ENCODE measurements around the gene STAP2.

DNA sequence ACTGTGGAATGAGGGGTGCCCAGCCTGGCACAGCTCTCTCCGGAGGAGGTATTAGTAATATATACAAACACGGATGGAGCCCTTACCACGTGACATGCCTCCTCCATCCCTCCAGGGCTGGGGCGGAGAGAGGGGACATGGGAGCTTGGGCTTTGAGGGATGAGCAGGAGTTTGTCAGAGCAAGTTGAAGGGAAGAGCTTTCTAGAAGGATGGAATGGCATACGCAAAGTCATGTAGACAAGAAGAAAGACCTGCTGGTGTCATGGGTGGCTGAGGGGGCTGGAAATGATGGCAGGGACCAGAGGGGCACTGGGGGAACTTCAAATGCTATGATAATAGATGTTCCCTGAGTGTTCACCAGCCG is 7.4 kb upstream of the STAP2 start:
- no peak for TF ChIP-seq POLR2A (IDR thresholded peaks at IDR 0.05; ENCODE audit: low read length)
- TF ChIP-seq GATA1 (IDR thresholded peaks at IDR 0.05; ENCODE audit: low read depth, low read length), result no peak
